ENCODE data around the gene NLRP3.

- TF ChIP-seq SP1 (IDR thresholded peaks at IDR 0.05; ENCODE audit: low read depth) = no peak
- TF ChIP-seq EGR1 (IDR thresholded peaks at IDR 0.05; ENCODE audit: low read depth) = no peak
- no peak for TF ChIP-seq EZH2phosphoT487 (IDR thresholded peaks at IDR 0.05; ENCODE audit: borderline replicate concordance)
- TF ChIP-seq POLR2AphosphoS5 (IDR thresholded peaks at IDR 0.05; ENCODE audit: low read depth, low read length) = no peak
- no peak for TF ChIP-seq TCF7L2 (IDR thresholded peaks at IDR 0.05; ENCODE audit: borderline replicate concordance, extremely low read depth, insufficient read depth, insufficient read length)
- TF ChIP-seq MAX (IDR thresholded peaks at IDR 0.05) = no peak
- TF ChIP-seq POLR2A (IDR thresholded peaks at IDR 0.05; ENCODE audit: borderline replicate concordance, extremely low read depth, insufficient read depth, insufficient read length) = no peak
- no peak for TF ChIP-seq EZH2 (IDR thresholded peaks at IDR 0.05)
Measured at GRCh38 chr1:247386687-247387086, 29.3 kb upstream of the NLRP3 start.

Data from HCT116 (cell line).